Dendritic cell treated with granulocyte-macrophage colony-stimulating factor and Interleukin-4, amounts not matched to agents 40 ng/mL and 50 ng/mL, for 4 days (primary cell): ENCODE data around the gene S100B.

ENCODE experiments used
- H3K27ac Mint-ChIP-seq: one replicate; pipeline ENCODE4 v1.8.0; 2022; ENCODE audit warnings: mild to moderate bottlenecking, mixed read lengths
- H3K27me3 Mint-ChIP-seq: one replicate; pipeline ENCODE4 v1.8.0; 2022; ENCODE audit warnings: mild to moderate bottlenecking, mixed read lengths
- H3K36me3 Mint-ChIP-seq: one replicate; pipeline ENCODE4 v1.8.0; 2022; ENCODE audit warnings: low read depth, mixed read lengths
- H3K4me1 Mint-ChIP-seq: one replicate; pipeline ENCODE4 v1.8.0; 2022; ENCODE audit warnings: low read depth, mixed read lengths
- H3K4me3 Mint-ChIP-seq: one replicate; pipeline ENCODE4 v1.8.0; 2022; ENCODE audit warnings: mild to moderate bottlenecking, moderate library complexity, mixed read lengths
- H3K9me3 Mint-ChIP-seq: one replicate; pipeline ENCODE4 v1.8.0; 2022; ENCODE audit warnings: mixed read lengths
- intact Hi-C: fragments of 100-400 bp; cut with micrococcal nuclease; formaldehyde crosslinking; loops from one replicate; pipeline ENCODE4 v1.15.0; 2022

Gene S100B

GRCh38 chr21:46570119-46570518, 34.8 kb downstream of the S100B start:
- Mint-ChIP-seq H3K9me3 (peaks cover 8% of the 10 kb centered on the region), H3K4me3 (no peak overlapping the region), H3K4me1 (peaks cover 33% of the 10 kb centered on the region), H3K36me3 (peaks cover 80% of the 10 kb centered on the region), H3K27ac (no peak overlapping the region), H3K27me3 (no peaks in the 10 kb centered on the region)
- intact Hi-C loops, result no loop called here

GRCh38 chr21:46569081-46569480, 35.8 kb downstream of the S100B start:
- H3K27me3 Mint-ChIP-seq, result no peaks in the 10 kb centered on the region
- intact Hi-C loops, result no loop called here
- no peak overlapping the region for H3K4me3 Mint-ChIP-seq

GRCh38 chr21:46568562-46568961, 36.3 kb downstream of the S100B start:
- Mint-ChIP-seq H3K27ac (no peak overlapping the region), H3K36me3 (peaks cover 95% of the 10 kb centered on the region)

More at GRCh38 chr21:46569081-46569480, 35.8 kb downstream of the S100B start:
- peaks cover 8% of the 10 kb centered on the region for H3K9me3 Mint-ChIP-seq
- H3K27ac Mint-ChIP-seq, result no peak overlapping the region
- H3K4me1 Mint-ChIP-seq, result peaks cover 29% of the 10 kb centered on the region
- peaks cover 90% of the 10 kb centered on the region for H3K36me3 Mint-ChIP-seq

GRCh38 chr21:46567348-46567747, 37.5 kb downstream of the S100B start:
- no peaks in the 10 kb centered on the region for H3K27me3 Mint-ChIP-seq
- H3K27ac Mint-ChIP-seq, result no peak overlapping the region
- peaks cover 96% of the 10 kb centered on the region for H3K36me3 Mint-ChIP-seq
- no peaks in the 10 kb centered on the region for H3K9me3 Mint-ChIP-seq
- no peak overlapping the region for H3K4me3 Mint-ChIP-seq
- H3K4me1 Mint-ChIP-seq, result peaks cover 18% of the 10 kb centered on the region
- intact Hi-C loops, result no loop called here

More at GRCh38 chr21:46568562-46568961, 36.3 kb downstream of the S100B start:
- intact Hi-C loops, result no loop called here
- no peaks in the 10 kb centered on the region for H3K27me3 Mint-ChIP-seq
- H3K9me3 Mint-ChIP-seq, result peaks cover 8% of the 10 kb centered on the region
- peaks cover 24% of the 10 kb centered on the region for H3K4me1 Mint-ChIP-seq
- H3K4me3 Mint-ChIP-seq, result no peak overlapping the region

GRCh38 chr21:46564391-46564790, 40.5 kb downstream of the S100B start:
- Mint-ChIP-seq H3K36me3 (peaks cover 100% of the 10 kb centered on the region), H3K4me1 (peaks cover 11% of the 10 kb centered on the region), H3K27ac (no peak overlapping the region), H3K9me3 (no peaks in the 10 kb centered on the region), H3K27me3 (no peaks in the 10 kb centered on the region), H3K4me3 (no peak overlapping the region)
- intact Hi-C loops, result no loop called here

GRCh38 chr21:46562964-46563607, 41.8 kb downstream of the S100B start:
- Mint-ChIP-seq H3K9me3 (no peaks in the 10 kb centered on the region), H3K4me3 (no peak overlapping the region), H3K27me3 (no peaks in the 10 kb centered on the region), H3K27ac (no peak overlapping the region), H3K4me1 (peaks cover 11% of the 10 kb centered on the region), H3K36me3 (peaks cover 100% of the 10 kb centered on the region)
- intact Hi-C loops, result no loop called here

GRCh38 chr21:46562472-46562871, 42.4 kb downstream of the S100B start:
- intact Hi-C loops, result no loop called here
- Mint-ChIP-seq H3K9me3 (no peaks in the 10 kb centered on the region), H3K4me3 (no peak overlapping the region)

GRCh38 chr21:46561445-46562090, 43.3 kb downstream of the S100B start:
- H3K27me3 Mint-ChIP-seq, result no peaks in the 10 kb centered on the region
- H3K36me3 Mint-ChIP-seq, result peaks cover 100% of the 10 kb centered on the region
- no peaks in the 10 kb centered on the region for H3K9me3 Mint-ChIP-seq
- no peak overlapping the region for H3K4me3 Mint-ChIP-seq
- H3K27ac Mint-ChIP-seq, result no peak overlapping the region
- H3K4me1 Mint-ChIP-seq, result no peaks in the 10 kb centered on the region
- intact Hi-C loops, result no loop called here

More at GRCh38 chr21:46562472-46562871, 42.4 kb downstream of the S100B start:
- Mint-ChIP-seq H3K36me3 (peaks cover 100% of the 10 kb centered on the region), H3K27ac (no peak overlapping the region), H3K4me1 (peaks cover 5% of the 10 kb centered on the region), H3K27me3 (no peaks in the 10 kb centered on the region)

- Mint-ChIP-seq H3K4me1 (no peaks in the 10 kb centered on the region), H3K9me3 (no peaks in the 10 kb centered on the region), H3K27me3 (no peaks in the 10 kb centered on the region), H3K36me3 (peaks cover 100% of the 10 kb centered on the region), H3K4me3 (no peak overlapping the region), H3K27ac (no peak overlapping the region)
- intact Hi-C loops, result no loop called here
Measured at GRCh38 chr21:46560568-46561444, 44.1 kb downstream of the S100B start.

GRCh38 chr21:46559291-46559983, 45.4 kb downstream of the S100B start:
- intact Hi-C loops, result no loop called here
- Mint-ChIP-seq H3K27me3 (no peaks in the 10 kb centered on the region), H3K27ac (peak overlapping the region; percentile 33), H3K36me3 (peaks cover 100% of the 10 kb centered on the region), H3K9me3 (no peaks in the 10 kb centered on the region), H3K4me3 (no peak overlapping the region), H3K4me1 (no peaks in the 10 kb centered on the region)

- Mint-ChIP-seq H3K27ac (no peak overlapping the region), H3K4me3 (no peak overlapping the region), H3K27me3 (no peaks in the 10 kb centered on the region), H3K36me3 (peaks cover 100% of the 10 kb centered on the region), H3K9me3 (no peaks in the 10 kb centered on the region), H3K4me1 (peaks cover under 1% of the 10 kb centered on the region)
- intact Hi-C loops, result no loop called here
Measured at GRCh38 chr21:46557919-46558392, 46.9 kb downstream of the S100B start.

- Mint-ChIP-seq H3K4me1 (peaks cover 5% of the 10 kb centered on the region), H3K27ac (no peak overlapping the region), H3K4me3 (no peak overlapping the region), H3K9me3 (no peaks in the 10 kb centered on the region), H3K36me3 (peaks cover 98% of the 10 kb centered on the region), H3K27me3 (no peaks in the 10 kb centered on the region)
- intact Hi-C loops, result no loop called here
Measured at GRCh38 chr21:46557469-46557868, 47.4 kb downstream of the S100B start.

GRCh38 chr21:46556802-46557201, 48.1 kb downstream of the S100B start:
- Mint-ChIP-seq H3K27ac (no peak overlapping the region), H3K4me3 (no peak overlapping the region), H3K27me3 (no peaks in the 10 kb centered on the region), H3K4me1 (peaks cover 10% of the 10 kb centered on the region), H3K9me3 (no peaks in the 10 kb centered on the region), H3K36me3 (peaks cover 92% of the 10 kb centered on the region)
- intact Hi-C loops, result no loop called here
